D721Med (cell line): Measurements from ENCODE around the gene PCNX2.

Source experiments
- DNase-seq: peaks from one replicate; pipeline ENCODE4 v3.0.0; 2011; ENCODE audit warnings: low spot score; ENCODE audit not compliant: insufficient read length
- FAIRE-seq: peaks from 2 replicates; lab custom pipeline; 2011; peaks lifted over from hg19 to GRCh38; lab: Jason Lieb, UNC
- CTCF ChIP-seq: IDR thresholded peaks from 2 replicates; pipeline ENCODE4 v1.5.1; 2012; ENCODE audit warnings: mild to moderate bottlenecking, control low read depth; ENCODE audit not compliant: insufficient read depth; ENCODE audit errors: missing control alignments

The PCNX2 gene

GRCh38 chr1:233078396-233078795 lies 217.1 kb downstream of the PCNX2 start:
- DNase-seq (no peak), FAIRE-seq (no peak)
- TF ChIP-seq CTCF = no peak

GRCh38 chr1:233075915-233076295 lies 219.6 kb downstream of the PCNX2 start:
- FAIRE-seq (no peak), DNase-seq (no peak)

GRCh38 chr1:233066087-233066486 lies 229.4 kb downstream of the PCNX2 start:
- DNase-seq (no peak), FAIRE-seq (no peak)
- TF ChIP-seq CTCF = no peak

More at GRCh38 chr1:233075915-233076295, 219.6 kb downstream of the PCNX2 start:
- TF ChIP-seq CTCF = no peak

- DNase-seq (no peak), FAIRE-seq (peak; percentile 29)
- no peak for TF ChIP-seq CTCF
Measured at GRCh38 chr1:233065685-233066084, 229.8 kb downstream of the PCNX2 start.

- DNase-seq (no peak), FAIRE-seq (no peak)
- no peak for TF ChIP-seq CTCF
Measured at GRCh38 chr1:233064988-233065387, 230.5 kb downstream of the PCNX2 start.

GRCh38 chr1:233063462-233063861 lies 232.1 kb downstream of the PCNX2 start:
- peak; percentile 32 for FAIRE-seq

GRCh38 chr1:233061265-233061664 lies 234.3 kb downstream of the PCNX2 start:
- FAIRE-seq = no peak
- no peak for TF ChIP-seq CTCF

More at GRCh38 chr1:233063462-233063861, 232.1 kb downstream of the PCNX2 start:
- no peak for TF ChIP-seq CTCF
- DNase-seq = no peak

More at GRCh38 chr1:233061265-233061664, 234.3 kb downstream of the PCNX2 start:
- no peak for DNase-seq
